HG02885 (cell line): ENCODE measurements around the gene PRR5L.

Experiments used
- ATAC-seq: cut with Tn5 transposase; IDR thresholded peaks from one replicate; pipeline ENCODE4 v1.9.1; 2021; ENCODE audit warnings: mild to moderate bottlenecking; ENCODE audit not compliant: unreplicated experiment, poor library complexity

PRR5L gene

DNA sequence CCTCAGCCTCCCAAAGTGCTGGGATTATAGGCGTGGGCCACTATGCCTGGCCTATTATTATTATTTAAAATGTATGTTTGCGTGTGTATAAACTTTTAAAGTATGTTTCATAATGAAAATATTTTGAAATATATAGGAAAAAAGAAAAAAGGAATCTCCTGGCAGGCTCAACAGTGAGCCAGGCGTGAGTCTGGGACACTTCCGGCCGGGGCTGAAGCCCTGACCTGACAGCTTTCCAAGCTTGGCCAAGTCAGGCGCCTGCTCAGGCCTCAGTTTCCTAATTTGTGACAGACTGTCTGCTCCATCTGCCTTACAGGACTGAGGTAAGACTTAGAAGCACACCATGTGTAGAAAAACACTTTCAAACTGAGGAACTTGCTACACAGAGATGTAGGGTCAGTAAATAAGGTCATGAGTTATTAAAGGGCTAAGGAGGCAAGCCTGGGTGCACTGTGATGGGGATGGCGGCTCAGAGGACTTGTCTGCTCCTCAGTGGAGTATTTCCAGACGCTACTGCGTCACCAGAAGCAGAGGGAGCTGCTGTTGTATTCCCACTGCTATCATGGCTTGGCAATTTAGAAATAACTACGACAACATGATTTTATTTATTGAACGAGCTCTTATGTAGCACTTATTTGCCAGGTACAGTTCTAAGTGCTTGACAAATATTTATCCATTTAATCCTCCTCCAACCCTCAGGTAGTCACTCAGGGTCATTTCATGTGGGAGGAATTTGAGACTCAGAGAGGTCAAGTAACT, 100.1 kb downstream of the PRR5L start:
- no peak for ATAC-seq

DNA sequence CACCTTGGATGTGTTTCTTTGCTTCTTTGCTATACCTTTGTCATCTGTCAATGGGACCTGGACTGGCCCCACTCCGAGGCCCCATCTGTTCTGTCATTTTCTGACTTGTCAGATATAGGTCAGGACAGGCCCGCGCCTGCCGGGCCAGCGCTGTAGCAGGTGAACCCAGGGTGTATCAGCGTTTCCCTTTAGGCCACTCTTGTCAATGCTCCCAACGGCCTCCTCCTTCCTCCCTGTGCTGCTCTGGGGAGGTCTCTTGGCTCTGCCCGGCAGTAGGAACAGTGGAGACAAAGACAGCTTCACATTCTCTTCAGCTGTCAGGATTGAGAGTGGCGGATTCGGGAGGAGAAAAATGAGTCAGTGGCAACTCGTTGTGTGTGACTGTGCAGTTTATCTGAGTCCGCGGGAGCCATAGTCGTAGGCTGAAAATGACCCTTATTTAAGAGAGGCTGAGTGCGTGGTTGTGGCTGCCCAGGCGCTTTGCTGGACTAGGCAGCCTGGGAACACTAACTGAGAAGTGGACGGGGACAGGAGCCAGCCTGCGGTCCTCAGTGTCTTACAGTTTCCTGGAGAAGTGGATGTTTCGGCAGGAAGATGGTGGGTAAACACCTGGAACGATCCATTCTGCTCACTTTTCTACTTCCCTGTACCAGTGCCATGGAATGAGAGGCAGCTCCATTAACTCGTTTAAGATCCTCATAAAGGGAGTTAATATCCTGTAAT, 102.3 kb downstream of the PRR5L start:
- ATAC-seq = no peak

DNA sequence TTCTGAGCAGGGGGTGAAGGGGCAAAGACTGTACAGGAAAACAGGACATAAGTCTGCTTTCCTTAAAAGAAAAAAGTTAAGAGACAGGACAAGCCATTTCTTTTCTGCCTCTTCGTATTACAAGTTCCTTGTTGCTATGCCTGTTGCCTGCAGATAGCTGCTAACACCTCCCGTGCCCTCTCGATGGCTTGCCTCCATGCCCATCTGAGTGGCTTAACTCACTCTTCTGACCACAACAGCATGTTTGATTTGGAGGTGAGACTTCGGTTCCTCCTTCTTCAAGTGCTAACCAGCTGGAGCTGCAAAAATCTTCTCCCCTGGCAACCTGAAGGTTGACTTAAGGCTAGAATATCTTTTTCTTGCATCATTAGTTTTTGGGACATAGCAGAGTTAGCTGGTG, 103.1 kb downstream of the PRR5L start:
- no peak for ATAC-seq

- no peak for ATAC-seq
These were observed 103.7 kb downstream of the PRR5L start for GRCh38 chr11:36399745-36400144.

DNA sequence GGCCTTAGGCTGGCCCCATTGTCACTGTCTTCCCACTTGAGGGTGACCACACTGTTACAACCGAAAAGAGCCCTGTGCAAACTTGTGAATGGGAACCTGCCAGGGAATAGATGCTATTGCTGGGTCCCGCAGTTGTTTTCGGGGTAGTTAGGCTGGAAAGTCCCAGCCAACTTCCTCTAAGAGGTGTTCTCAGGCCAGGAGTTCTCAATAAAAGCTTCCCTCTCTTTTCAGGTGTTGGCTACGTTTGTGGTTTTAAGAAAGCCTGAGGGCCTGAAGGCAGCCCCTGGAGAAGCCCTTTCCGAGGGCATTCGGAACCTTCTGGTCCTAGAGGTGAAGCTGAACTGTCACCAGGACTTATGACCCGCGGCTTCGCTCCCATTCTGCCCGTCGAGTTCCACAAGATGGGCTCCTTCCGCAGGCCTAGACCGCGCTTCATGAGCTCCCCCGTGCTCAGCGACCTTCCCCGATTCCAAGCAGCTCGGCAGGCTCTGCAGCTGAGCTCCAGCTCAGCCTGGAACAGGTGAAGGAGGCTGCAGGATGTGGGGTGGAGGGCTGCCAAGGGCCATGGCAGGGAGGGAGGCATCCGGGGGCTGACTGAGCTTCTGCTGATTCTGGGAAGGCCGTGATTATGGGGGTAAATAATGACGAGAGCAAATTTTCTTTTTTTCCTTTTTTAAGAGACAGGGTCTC, 104.8 kb downstream of the PRR5L start:
- ATAC-seq = no peak

DNA sequence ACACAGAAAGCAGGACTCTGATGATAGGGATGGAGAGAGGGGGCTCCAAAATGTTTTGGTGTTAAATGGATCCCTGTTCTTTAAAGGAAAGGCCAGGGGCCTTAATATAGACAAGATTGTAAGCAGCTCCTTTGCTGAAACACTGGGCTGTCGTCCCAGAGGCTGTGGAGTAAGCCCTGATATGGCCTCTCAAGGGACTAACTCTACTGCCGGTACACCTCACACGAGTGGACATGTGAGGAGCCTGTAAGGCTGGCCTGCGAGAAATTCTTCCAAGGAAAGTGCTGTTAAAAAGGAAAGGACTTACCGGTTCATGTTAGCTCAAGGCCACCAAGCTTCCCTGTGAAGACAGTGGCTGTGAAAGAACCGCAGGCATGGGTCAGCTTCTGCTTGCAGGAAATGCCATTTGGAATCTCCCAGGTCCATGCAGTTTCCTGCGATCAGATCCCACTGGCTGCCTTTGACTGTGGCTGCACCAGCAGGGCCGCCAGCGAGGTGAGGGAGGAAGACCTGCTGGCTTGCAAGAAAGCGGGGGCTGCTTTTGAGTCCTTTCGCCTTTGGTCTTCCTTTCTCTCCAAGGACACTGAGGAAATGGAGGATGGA, 106.6 kb downstream of the PRR5L start:
- no peak for ATAC-seq

DNA sequence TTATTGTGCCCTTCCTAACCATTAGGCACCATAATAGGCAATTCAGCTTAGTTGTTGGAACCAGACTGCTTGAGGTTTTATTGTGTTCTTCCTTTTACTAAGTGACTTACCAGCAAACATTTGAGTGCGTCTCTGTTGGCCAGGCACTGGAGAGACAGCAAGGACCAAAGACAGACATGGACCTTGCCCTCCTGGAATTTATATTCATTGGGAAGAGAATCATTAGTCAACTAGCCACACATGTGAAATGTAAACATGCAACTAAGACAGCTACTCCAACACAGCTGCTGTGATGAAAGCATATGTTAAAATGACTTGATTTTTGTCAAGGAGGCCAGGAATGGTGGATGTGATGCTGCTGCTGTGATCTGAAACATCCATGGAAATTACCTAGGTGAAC, 107.6 kb downstream of the PRR5L start:
- ATAC-seq = no peak

DNA sequence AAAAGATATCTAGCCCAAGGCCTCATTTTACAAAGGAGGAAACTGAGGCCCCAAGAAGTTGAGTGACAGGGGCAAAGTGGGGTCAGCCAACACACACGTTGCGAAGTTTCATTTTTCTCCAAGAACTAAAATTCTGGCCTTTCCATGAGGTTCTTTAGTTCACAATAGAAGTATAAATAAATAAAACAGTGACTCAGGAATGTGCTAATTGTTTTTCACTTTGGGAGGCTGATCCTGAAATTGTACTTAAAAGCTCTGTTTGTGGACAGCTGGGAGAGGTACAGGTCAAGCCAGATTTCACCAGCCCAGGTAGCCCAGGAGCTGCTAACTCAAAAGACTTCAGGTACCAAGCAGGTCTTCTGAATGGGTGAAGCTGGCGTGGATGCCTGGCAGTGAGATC, 108.7 kb downstream of the PRR5L start:
- ATAC-seq = no peak

GRCh38 chr11:36405585-36406367, 109.7 kb downstream of the PRR5L start:
- no peak for ATAC-seq

DNA sequence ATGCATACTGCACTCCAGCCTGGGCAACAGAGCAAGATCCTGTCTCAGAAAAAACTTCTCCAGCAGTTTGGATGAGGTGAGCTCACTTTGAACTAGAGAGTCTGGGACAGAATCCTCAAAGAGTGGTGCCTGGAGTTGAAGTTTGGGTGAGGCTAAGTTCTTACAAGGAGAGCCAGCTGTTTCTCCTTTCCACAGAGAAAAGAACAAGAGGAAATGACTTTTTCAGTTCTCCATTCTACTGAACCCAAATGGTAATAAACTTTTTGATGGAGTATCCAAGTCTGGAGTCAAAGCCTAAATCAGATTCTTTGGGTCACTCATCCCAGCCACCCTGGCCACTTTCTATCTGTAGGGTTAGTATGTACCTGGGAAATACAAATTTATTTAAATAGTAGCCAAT, 111.3 kb downstream of the PRR5L start:
- ATAC-seq = no peak

- no peak for ATAC-seq
These were observed 112.5 kb downstream of the PRR5L start for GRCh38 chr11:36408498-36409136.

DNA sequence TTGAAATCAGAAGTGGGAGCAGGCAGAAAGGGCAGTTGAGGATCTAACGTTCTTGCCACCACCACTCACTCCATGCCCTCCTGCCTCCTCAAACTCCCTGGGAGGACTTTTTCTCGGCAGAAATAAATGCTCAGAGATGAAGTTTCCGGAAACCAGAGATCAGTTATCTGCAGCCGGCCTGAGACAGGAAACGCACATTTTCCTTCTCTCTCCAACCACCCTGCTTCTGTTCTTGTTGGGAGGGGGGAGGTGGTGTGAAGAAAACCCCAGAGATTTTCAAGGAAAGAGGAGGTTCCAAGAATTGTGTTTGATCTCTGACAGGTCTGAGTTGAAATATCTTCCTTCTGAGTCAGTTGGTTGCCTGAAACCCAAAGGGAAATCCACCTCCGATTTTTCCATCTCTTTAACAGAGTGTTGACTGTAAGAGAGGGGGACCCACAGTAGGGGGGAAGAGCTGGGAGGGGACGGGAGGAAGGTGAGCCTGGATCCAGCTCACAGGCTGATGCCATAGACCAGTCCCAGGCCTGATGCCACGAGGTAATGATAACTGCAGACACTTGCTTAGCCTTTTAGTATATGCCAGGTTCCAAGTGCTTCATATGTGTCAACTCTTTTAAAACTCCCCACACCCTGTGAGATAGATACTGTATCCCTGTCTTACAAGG, 113.2 kb downstream of the PRR5L start:
- no peak for ATAC-seq

- peak; percentile 83 for ATAC-seq
These were observed 115.1 kb downstream of the PRR5L start for GRCh38 chr11:36411202-36411640.

DNA sequence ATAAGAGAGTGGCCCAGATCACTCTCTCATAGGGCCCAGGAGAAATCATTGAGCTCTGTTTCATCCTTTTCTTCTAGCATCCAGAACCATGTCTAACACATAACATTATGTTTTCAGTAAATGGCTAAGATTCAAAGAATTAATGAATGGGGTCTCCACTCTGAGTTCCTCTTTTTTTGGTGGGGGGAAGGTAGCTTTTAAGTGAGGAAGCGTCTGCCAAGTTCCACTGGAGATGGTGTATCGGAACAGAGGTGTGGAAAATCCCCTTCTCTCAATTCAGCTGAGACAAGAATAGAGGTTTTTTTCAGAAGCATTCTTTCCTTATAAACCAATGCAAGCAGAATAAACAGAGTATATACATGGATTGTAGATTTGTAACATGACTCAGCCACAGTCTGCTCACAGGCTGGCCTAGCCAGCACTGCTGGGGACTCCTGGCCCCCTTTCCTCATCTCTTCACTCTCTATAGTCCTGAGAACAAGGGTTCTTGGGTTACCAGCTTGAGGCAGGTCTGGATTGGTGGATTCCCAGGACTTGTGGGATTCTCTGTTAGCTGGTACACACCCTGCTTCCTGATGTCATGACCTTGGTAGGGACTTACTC, 116.8 kb downstream of the PRR5L start:
- no peak for ATAC-seq

DNA sequence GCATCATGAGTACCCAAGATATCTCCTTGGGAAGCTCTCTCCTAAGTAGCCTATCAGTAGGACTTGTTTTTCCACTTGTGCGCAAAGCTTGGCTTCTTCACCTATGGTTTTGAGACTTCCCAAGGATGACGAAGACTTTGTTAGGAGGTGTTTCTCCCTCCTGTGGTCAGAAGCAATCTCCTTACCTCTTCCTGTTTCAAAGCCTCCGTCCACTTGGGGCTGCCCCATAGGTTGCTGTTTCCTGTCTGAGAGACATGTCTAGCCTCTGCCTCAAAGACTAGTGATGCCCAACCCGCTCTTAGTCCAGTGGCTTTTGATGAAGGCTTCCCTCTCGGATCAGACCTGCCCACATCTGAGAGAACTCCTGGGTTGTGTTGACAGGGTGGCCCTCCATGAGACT, 121.1 kb downstream of the PRR5L start:
- peak; percentile 70 for ATAC-seq

- no peak for ATAC-seq
These were observed 123.8 kb downstream of the PRR5L start for GRCh38 chr11:36419791-36420424.

DNA sequence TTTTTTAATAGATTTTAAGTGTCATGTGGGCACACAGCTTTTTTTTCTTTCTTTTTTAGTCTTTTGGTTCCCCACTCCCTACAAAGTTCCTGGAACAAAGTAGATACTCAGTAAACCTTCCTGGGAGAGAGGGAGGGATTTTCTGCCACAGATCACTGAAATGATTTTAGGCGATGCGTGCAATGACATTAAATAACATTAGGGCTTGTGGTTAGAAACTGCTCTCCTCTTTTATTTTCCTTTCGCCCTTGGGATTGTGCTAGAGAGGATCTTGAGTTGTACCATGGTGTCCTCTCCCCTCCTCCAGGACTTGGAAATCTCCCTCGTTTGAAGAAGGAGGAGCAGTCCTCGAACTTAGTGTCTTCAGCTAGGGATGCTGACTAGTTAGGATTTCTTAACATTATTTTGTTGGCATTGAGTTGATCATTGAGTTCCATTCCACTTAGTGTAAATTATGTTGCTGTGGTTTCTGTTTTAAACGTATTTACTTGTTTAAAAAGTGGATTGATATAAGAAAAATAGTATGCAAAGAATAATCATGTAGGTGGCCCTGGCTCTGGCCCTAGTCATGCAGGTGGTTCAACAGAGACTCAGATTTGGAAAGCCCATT, 125.6 kb downstream of the PRR5L start:
- ATAC-seq = no peak

DNA sequence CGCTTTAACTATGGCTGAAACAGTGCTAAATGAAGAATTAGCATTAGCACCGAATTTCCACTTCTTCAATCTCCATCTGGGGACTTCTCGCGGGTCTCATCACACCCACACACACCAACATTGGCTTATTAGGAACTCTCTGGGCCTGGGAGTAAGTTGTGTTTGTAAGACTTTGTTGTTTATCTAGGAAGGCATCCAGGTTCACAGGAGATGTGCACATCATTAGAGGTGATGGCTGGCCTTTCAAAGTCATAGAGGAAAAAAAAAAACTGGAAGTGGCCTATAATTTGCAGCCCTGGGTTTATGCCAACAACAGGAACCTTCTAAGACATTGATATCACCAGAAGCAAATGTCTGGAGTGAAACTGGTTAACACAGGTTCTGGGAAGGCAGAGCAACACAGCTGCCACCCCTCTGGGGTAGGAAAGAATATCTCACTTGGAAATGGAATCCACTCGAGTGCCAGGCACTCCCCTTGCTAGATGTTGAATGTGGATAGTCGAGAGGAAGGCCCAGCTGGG, 129.5 kb downstream of the PRR5L start:
- ATAC-seq = no peak
